Erythroblast (primary cell): ENCODE results near the gene KCNK16.

Source experiments
- GATA1 ChIP-seq: IDR thresholded peaks from 2 replicates; pipeline ENCODE4 v1.6.1; 2011; ENCODE audit warnings: low read depth, mild to moderate bottlenecking, control low read depth, low read length, moderate library complexity
- POLR2A ChIP-seq: IDR thresholded peaks from 2 replicates; pipeline ENCODE4 v1.6.1; 2011; ENCODE audit warnings: mild to moderate bottlenecking, low read length

GRCh38 chr6:39289490-39289889 is 33.0 kb downstream of the KCNK16 start:
- TF ChIP-seq POLR2A: no peak
- no peak for TF ChIP-seq GATA1
